ENCODE results near the gene DNMT3B. TPM values are rescaled to one million over a fixed set of nuclear protein-coding genes. Genes with fewer than 3 reads are reported as not detected.
A peak's percentile ranks its signal among the peaks of the same experiment; 100 is the strongest.

DNMT3B gene
- polyA plus RNA-seq, 3 donors: 0.39 to 0.44 TPM; not detected in 1

- Histone ChIP-seq H3K4me2 (replicated peaks; ENCODE audit: extremely low read depth, low read length, poor library complexity, severe bottlenecking) (no peak overlapping the region), H3K36me3 (replicated peaks in 1 of 2; ENCODE audit: control insufficient read depth in 1 of 2, insufficient read depth in 2 of 2, low read length in 2 of 2) (peaks cover 77 to 100% of the 10 kb centered on the region in 2 donors), H4K20me1 (ENCODE audit: insufficient read depth, low read length) (peaks cover 55% of the 10 kb centered on the region), H3K27me3 (ENCODE audit: control insufficient read depth in 2 of 2, insufficient read depth in 2 of 2, low read length in 2 of 2) (no peaks in the 10 kb centered on the region), H2AFZ (ENCODE audit: insufficient read depth, low read depth, low read length, poor library complexity, severe bottlenecking) (no peak overlapping the region), H3K4me3 (replicated peaks in 1 of 3; ENCODE audit: low read depth in 2 of 3, low read length in 3 of 3) (no peak overlapping the region), H3K9ac (ENCODE audit: insufficient read depth, low read length, poor library complexity, severe bottlenecking) (no peak overlapping the region), H3K27ac (ENCODE audit: low read depth in 1 of 2, low read length in 2 of 2) (no peak overlapping the region), H3K79me2 (ENCODE audit: insufficient read depth, low read length) (peaks cover 33% of the 10 kb centered on the region), H3K9me3 (replicated peaks in 1 of 2; ENCODE audit: control insufficient read depth in 1 of 2, insufficient read depth in 1 of 2, low read length in 2 of 2) (no peaks in the 10 kb centered on the region), H3K4me1 (ENCODE audit: control insufficient read depth in 1 of 2, insufficient read depth in 2 of 2, low read length in 2 of 2) (no peaks in the 10 kb centered on the region)
- H3K27me3 Mint-ChIP-seq (ENCODE audit: low read depth in 3 of 3): peaks cover 0 to 1% (median 0%) of the 10 kb centered on the region in 3 donors
- H3K36me3 Mint-ChIP-seq: peaks cover 80 to 96% of the 10 kb centered on the region in 2 donors
- WGBS (ENCODE audit: insufficient coverage): 96% methylated on average over 3 of the region's 5 CpGs
- no peak overlapping the region for H3K27ac Mint-ChIP-seq
- intact Hi-C loops (cut with micrococcal nuclease): no loop called here
- H3K4me1 Mint-ChIP-seq: no peaks in the 10 kb centered on the region
- H3K4me3 Mint-ChIP-seq: no peak overlapping the region
- no peaks in the 10 kb centered on the region for H3K9me3 Mint-ChIP-seq
- no peak for DNase-seq
- TF ChIP-seq, protein P1, sequence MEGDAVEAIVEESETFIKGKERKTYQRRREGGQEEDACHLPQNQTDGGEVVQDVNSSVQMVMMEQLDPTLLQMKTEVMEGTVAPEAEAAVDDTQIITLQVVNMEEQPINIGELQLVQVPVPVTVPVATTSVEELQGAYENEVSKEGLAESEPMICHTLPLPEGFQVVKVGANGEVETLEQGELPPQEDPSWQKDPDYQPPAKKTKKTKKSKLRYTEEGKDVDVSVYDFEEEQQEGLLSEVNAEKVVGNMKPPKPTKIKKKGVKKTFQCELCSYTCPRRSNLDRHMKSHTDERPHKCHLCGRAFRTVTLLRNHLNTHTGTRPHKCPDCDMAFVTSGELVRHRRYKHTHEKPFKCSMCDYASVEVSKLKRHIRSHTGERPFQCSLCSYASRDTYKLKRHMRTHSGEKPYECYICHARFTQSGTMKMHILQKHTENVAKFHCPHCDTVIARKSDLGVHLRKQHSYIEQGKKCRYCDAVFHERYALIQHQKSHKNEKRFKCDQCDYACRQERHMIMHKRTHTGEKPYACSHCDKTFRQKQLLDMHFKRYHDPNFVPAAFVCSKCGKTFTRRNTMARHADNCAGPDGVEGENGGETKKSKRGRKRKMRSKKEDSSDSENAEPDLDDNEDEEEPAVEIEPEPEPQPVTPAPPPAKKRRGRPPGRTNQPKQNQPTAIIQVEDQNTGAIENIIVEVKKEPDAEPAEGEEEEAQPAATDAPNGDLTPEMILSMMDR (IDR thresholded peaks at IDR 0.05): no peak
Measured at GRCh38 chr20:32847964-32848363, 85.8 kb downstream of the DNMT3B start.

DNA sequence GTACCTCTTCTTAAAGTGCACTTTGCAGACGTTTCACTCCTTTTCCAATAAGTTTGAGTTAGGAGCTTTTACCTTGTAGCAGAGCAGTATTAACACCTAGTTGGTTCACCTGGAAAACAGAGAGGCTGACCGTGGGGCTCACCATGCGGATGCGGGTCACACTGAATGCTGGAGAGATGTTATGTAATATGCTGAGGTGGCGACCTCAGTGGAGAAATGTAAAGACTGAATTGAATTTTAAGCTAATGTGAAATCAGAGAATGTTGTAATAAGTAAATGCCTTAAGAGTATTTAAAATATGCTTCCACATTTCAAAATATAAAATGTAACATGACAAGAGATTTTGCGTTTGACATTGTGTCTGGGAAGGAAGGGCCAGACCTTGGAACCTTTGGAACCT, 86.7 kb downstream of the DNMT3B start:
- H3K36me3 Mint-ChIP-seq: peaks cover 81 to 98% of the 10 kb centered on the region in 2 donors
- no peak overlapping the region for H3K4me3 Mint-ChIP-seq

More for the DNA sequence above, 86.7 kb downstream of the DNMT3B start:
- Mint-ChIP-seq H3K27me3 (ENCODE audit: low read depth in 3 of 3) (peaks cover 0 to 1% (median 0%) of the 10 kb centered on the region in 3 donors), H3K27ac (peak overlapping the region in 2 of 7 donors; percentile 27 to 67), H3K4me1 (no peaks in the 10 kb centered on the region), H3K9me3 (no peaks in the 10 kb centered on the region)
- no peak for DNase-seq
- Histone ChIP-seq H3K4me3 (replicated peaks in 1 of 3; ENCODE audit: low read depth in 2 of 3, low read length in 3 of 3) (no peak overlapping the region), H3K4me1 (ENCODE audit: control insufficient read depth in 1 of 2, insufficient read depth in 2 of 2, low read length in 2 of 2) (no peaks in the 10 kb centered on the region), H3K79me2 (ENCODE audit: insufficient read depth, low read length) (peaks cover 25% of the 10 kb centered on the region), H3K27ac (ENCODE audit: low read depth in 1 of 2, low read length in 2 of 2) (no peak overlapping the region), H3K27me3 (ENCODE audit: control insufficient read depth in 2 of 2, insufficient read depth in 2 of 2, low read length in 2 of 2) (no peaks in the 10 kb centered on the region), H3K9me3 (replicated peaks in 1 of 2; ENCODE audit: control insufficient read depth in 1 of 2, insufficient read depth in 1 of 2, low read length in 2 of 2) (no peaks in the 10 kb centered on the region), H3K36me3 (replicated peaks in 1 of 2; ENCODE audit: control insufficient read depth in 1 of 2, insufficient read depth in 2 of 2, low read length in 2 of 2) (peaks cover 70 to 100% of the 10 kb centered on the region in 2 donors), H4K20me1 (ENCODE audit: insufficient read depth, low read length) (peaks cover 46% of the 10 kb centered on the region), H3K4me2 (replicated peaks; ENCODE audit: extremely low read depth, low read length, poor library complexity, severe bottlenecking) (no peak overlapping the region), H2AFZ (ENCODE audit: insufficient read depth, low read depth, low read length, poor library complexity, severe bottlenecking) (no peak overlapping the region), H3K9ac (ENCODE audit: insufficient read depth, low read length, poor library complexity, severe bottlenecking) (no peak overlapping the region)
- intact Hi-C loops (cut with micrococcal nuclease): no loop called here
- WGBS (ENCODE audit: insufficient coverage): 83% methylated on average over 1 of the region's 6 CpGs
- TF ChIP-seq, protein P1 (IDR thresholded peaks at IDR 0.05): no peak
